Epidermal melanocyte (primary cell): Measurements from ENCODE around the gene ASPHD1.
A peak's percentile ranks its signal among the peaks of the same experiment; 100 is the strongest.

Source experiments
- DNase-seq: peaks from one replicate; pipeline ENCODE4 v3.0.0; 2011; ENCODE audit warnings: low spot score; ENCODE audit not compliant: insufficient read length

The ASPHD1 gene

DNA sequence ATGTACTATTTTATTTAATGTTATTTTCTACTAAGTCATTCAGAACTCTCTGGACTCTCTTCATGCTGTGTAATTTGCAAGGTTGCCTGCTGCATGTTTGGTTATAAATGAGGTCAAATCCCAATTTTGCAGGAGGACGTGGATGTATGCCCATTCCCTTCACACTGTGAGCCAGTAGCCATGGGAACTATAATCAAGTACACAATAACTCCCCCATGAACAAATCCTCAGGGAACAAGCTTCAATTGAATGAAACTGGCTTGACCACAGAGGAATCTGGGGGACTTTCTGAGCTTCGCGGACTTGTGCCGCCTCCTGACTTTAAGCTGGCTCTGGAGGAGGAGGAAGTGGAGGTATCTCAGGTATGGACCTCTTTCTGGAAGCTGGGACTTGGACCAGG lies 40.4 kb downstream of the ASPHD1 start:
- no peak for DNase-seq

DNA sequence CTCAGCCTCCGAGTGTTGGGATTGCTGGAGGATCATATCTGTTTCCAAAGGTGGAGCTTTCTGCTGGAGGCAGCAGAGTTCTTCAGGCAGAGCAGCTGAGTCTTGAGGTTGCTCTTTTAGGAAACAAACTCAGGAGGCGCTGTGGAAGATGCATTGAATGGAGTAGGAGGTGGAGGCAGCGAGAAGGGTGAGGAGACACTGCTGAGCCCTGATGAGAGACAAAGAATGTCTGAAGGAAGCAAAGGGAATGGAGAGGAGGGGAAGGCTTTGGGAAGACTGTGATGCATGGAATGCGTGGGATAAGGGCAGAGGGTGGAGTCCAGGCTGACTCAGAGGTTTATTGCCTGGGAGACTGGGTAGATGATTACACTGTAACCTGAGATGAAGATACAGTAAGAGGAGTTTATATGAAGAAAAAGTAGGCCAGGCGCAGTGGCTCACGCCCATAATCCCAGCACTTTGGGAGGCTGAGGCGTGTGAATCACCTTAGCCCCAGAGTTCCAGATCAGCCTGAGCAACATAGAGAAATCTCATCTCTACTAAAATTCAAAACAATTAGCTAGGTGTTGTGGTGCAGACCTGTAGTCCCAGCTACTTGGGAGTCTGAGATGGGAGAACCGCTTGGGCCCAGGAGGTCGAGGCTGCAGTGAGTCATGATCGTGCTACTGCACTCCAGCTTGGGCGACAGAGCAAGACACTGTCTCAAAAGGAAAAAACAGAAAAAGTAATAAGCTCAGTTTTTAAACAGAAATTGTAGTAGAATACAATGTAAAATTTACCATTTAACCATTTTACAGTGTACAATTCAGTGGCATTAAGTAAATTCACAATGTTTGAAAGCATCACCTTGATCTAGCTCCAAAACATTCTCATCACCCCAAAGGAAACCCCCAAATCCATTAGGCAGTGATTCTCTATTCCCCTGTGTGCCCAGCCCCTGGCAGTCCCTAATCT lies 43.8 kb downstream of the ASPHD1 start:
- DNase-seq = peak; percentile 43

DNA sequence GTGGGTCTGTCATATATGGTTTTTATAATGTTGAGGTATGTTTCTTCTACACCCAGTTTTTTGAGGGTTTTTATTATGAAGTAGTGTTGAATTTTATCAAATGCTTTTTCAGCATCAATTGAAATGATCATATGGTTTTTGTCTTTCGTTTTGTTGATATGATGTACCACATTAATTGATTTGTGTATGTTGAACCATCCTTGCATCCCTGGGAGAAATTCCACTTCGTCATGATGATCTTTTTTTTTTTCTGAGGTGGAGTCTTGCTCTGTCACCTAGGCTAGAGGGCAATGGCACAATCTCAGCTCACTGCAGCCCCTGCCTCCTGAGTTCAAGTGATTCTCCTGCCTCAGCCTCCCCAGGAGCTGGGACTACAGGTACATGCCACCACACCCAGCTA lies 47.6 kb downstream of the ASPHD1 start:
- DNase-seq = no peak

DNA sequence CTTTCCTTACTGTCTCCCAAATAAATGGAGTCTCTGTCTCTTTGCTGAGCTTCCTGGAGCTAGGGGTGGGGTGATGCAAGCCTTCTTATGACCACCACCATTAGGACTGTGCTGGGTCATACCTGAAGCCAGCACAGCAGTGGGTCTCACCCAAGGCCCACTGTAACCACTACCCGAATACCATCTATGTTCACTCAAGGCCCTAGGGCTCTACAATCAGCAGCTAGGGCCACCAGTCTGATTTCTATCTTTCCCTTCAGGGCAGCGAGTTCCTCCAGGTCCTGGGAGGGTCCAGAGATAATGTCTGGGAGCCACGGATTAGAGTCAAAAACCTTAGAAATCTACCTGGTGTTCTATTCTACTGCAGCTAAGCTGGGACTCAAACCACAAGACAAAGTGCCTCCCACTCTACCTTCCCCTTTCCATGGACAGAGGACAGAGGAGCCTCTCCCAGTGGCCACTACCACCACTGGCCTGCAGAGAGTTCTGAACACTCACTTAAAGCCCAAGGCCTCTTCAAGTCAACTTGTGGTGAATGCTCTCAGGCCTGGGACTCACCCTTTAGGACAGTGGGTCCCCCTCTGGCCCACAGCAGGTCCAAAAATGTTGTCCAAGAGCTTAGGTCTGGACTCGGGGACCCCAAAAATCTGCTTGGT lies 50.6 kb downstream of the ASPHD1 start:
- no peak for DNase-seq

DNA sequence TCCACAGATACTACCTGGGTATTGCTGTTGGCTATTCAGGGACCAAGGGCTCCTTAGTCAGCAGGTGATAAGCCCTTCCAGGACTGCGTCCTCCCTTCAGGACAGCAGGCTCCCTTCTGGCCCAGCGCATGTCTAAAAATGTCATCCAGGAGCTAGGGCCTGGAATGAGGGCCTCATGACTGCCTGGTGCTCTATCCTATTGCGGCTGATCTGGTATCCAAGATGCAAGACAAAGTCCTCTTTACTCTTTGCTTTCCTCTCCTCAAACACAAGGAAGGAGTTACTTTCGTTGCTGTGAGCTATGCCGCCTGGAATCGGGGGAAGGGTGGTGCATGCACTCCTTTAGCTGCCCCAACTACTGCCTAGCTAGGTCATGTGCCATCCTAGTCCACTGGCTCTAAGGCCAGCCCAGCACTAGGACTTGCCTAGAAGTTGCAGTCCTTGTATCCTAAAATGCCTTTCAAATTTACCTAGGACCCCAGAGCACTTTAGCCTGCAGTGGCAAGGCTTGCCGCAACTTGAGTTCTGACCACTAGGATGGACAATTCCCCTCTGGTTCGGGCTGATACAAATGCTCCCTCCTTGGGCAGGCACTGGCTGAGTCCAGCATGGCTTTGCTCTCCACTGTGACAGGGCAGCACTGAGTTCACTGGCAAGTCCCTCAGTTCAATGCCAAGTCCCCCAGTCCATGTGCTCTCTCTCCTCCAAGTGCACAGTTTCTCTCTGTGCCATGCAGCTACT lies 51.5 kb downstream of the ASPHD1 start:
- no peak for DNase-seq
